ENCODE data around the gene ZNF740.

DNA sequence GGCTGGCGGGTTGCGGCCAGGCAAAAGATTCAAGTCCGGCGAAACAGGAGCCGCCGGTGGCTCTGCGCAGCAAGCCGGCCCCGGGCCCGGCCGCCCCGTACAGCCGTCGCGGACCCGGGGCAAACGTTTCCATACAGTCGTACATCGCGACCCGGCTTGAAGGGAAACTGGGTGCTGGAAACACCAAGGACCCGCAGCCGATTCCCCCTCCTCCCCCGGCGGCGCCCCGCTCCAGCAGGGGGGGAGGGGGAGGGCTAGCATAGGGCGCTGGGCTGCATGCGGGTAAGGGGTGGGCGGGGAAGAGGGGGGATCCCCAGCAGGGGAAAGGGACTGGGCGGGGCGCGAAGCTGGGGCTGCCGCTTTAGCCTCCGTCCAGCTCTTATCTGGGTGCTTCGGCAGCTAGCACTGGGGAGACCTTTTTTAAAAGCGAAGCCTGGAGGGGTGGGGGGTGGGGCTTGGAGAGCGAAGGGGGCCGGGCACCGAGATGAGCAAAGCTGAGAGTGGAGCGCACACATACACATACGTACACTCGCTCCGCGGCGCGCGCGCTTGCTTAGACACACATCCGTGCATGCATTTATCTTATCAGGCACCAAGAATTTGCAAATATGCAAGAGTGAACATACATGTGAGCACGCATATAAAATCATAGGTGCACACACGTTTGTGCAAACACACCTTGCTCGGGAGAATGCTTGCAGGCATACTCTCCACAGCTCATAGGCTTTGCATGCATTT is 39.6 kb downstream of the ZNF740 start:
- TF ChIP-seq, protein P1, sequence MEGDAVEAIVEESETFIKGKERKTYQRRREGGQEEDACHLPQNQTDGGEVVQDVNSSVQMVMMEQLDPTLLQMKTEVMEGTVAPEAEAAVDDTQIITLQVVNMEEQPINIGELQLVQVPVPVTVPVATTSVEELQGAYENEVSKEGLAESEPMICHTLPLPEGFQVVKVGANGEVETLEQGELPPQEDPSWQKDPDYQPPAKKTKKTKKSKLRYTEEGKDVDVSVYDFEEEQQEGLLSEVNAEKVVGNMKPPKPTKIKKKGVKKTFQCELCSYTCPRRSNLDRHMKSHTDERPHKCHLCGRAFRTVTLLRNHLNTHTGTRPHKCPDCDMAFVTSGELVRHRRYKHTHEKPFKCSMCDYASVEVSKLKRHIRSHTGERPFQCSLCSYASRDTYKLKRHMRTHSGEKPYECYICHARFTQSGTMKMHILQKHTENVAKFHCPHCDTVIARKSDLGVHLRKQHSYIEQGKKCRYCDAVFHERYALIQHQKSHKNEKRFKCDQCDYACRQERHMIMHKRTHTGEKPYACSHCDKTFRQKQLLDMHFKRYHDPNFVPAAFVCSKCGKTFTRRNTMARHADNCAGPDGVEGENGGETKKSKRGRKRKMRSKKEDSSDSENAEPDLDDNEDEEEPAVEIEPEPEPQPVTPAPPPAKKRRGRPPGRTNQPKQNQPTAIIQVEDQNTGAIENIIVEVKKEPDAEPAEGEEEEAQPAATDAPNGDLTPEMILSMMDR (IDR thresholded peaks at IDR 0.05), result no peak
- no peak for TF ChIP-seq POLR2A (IDR thresholded peaks at IDR 0.05)

Measured in esophagus squamous epithelium (tissue), 4 donors.